GM21717 (cell line): ENCODE results near the gene FOXJ1.

Experiments
- ATAC-seq: cut with Tn5 transposase; IDR thresholded peaks from one replicate; pipeline ENCODE4 v1.9.1; 2021; ENCODE audit warnings: mild to moderate bottlenecking, moderate library complexity; ENCODE audit not compliant: unreplicated experiment

The FOXJ1 gene

DNA sequence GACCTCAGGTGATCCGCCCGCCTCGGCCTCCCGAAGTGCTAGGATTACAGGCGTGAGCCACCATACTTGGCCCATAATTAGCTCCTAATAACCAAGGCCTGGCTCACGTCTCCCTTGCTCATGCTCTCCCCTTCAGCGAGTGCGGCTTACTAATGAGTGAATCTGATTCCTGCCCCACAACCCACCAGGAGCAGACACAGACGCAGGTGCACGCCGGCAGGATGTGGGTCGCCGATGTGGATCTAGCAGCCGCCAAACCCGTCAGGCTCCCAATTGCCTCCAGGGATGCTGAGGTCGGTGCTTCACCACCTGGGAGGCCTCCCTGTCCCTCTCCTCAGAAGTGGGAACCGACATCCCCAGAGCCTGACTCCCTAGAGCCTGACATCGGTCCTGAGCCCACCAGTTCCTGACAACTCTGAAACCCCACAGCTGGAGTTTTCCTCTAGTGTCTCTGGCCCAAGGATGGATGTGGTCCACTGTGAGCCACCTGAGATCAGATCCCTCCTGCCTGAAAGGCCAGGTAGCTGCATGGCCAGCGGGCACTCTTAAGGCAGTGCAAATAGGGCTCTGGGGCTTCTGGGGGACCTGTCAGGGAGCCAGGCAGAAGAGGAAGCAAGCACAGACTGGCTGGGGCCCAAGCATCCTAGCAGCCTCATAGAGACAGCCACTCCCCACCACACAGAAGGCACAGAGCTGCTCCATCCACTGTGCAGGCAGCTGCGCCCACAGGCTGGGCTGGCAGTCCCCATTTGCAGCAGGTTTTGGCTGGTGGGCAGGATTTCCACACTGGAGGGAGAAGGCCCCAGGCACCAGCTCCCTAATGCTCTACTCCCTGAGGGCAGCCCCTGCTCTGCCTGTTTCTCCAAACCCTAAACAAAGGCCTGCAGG, 48.3 kb downstream of the FOXJ1 start:
- ATAC-seq, result no peak

DNA sequence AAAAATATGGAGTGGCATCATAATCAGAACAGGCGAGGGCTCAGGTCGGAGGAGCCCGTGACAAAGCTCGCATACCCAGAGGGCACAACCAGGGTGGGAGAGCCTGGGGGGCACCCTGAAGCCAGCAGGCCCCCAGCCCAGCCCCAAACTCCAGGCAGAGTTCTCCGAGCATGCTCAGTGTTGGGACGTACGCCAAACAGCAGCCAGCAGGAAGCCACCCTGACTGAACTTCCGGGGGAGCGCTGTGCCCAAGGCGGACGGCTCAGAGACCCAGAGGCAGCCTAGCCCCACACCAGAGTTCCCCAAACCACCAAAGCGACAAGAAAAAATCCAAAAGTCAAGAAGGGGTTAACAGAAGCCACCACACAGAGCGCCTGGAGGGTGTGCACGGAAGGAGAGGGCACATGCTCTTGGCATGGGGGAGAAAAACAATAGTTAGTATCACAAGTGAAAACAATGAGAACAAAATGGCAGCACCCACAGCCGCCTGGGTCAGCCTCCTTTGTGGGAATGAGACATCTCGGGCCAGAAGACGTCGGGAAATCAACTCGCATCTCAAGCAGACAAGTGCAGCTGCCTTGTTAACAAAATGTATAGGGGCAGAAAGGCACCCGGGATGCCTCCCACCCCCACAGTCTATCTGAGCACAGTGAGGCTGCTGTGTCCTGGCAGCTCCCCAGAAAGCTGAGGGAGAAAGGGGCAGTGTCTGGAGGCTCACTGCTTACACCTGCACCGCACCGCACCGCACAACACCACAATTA, 49.3 kb downstream of the FOXJ1 start:
- ATAC-seq, result no peak

DNA sequence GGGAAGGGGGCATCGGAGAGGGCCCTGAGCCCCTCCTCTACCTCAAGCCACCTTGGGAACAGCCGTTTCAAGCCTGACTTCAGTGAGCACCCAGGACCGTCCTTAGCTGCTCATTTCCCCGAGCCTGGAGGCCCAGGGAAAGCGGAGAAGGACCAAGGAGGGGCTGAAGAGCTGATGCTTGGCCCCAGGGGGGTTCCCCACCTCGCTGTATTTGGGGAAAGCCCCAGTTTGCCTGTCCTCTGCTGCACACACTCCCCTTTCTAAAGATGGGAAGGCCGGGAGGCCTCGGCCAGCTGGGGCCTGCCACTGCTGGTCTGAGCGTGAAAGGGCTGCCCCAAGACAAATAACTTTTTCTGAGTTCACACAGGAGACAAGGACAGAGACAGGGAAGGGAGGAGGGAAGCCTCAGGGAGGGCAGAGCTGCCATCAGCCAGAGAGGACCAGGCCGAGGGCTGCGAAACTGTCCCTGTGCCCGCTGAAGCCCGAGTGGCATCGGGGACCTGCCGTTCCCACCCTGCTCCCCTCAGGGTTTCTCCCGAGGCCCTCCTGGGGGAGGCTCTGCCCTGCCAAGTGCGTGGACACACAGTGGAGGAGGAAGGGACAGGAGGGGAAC, 50.4 kb downstream of the FOXJ1 start:
- no peak for ATAC-seq

DNA sequence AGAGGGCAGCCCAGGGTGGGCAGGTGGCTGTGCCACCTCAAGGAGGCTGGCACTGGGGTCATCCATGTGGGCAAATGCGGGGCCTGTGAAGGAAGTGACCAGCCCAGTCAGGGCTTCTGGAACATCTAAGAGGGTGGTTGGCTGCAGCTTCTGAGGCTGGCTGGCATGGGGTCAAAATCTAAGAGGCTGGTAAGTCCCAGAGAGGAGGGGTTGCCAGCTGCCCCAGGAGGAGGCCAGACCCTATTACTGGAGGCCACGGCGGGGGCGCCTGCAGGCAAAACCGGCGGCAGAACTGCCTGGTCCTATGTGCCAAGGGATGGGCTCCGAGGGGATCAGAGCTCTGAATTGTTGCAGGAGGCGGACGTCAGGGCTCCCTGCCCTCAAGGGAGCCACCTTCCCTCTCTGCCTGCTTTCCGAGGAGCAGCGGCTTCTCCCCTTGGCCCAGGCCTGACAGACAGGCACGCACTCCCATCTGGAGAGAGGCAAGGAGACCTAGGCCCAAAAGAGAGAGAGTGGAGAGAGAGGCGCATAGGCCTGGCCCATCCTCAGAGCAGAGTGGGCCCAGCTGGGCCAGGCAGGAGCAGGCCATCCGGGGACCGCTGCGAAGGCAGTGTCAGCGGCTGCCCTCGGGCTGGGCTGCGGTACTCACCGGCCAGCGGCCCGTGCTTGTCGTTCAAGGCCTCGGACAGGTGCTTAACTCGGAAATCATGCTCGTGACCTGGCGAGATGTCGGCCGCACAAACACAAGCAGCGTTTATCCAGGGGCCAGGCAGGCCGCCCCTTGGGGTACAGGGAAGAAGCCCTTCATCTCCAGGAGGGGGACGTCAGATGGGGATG, 51.1 kb downstream of the FOXJ1 start:
- no peak for ATAC-seq

DNA sequence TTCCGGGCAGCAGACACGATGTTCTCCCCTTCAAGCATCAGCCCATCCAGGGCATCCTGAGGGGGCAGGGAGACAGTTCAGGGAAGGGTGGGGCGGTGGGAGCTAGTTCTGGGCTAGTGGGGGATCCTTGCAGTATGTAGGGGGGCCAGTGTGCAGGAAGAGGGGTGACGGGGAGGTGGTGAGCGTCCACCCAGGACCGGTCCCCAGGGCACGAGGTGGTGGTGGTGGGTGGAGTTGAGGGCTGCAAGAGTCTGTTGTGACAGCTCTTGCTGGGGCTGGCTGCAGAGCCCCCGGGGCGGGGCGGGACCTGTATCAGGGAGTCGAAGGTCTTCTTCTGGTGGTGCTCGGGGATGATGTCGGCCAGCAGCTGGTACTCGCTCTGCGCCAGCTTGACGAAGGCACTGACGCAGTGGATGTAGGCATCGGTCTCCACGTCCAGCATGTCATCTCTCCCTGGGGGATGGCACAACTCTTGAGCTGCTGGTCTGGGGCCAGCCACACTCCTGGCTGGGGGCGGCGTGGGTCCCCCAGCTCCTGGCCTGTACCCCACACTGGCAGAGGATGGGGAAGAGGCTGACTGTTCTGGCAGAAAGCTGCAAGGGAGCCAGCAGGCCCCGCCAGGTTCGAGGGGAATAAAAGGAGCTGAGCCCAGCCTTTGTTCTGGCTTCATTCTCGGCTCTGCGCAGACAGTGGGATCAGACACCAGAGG, 52.0 kb downstream of the FOXJ1 start:
- no peak for ATAC-seq

DNA sequence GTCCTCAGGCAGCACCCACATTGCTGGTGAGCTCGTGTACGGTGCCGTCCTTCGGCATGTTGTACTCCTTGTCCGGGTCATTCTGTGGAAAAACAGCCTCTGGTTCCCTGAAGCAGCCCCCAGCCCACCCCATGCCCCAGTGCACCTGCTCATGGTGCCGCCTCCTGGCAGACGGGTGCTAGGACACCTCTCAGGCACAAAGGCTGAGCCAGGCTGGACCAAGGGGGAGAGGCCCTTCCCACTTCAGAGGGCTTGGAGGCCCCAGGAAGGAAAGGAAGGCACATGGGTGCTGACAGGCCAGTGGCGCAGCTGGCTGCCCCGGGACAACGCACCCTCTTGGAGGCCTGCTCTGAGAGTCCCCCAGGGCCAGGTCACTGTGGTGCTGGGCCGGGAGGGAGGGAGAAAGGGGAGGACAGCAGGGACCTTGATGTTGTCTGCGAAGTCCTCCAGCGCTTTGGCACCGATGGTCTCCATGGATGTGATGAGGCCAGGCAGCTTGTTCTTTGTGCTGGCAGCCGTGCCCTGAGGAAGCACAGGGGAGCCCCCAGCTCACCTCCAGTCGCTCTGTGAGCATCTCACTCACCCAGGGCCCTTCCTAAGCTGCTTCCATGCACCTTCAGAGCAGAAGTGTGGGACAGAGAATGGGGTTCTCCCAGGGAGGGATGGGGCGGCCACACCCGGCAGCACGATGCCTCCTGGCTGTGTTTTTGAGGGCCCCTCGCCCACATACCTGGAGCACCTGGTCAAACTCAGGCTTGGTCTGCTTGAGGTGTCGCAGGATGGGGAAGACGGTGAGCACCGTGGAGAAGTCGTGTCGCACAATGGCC, 52.8 kb downstream of the FOXJ1 start:
- ATAC-seq, result no peak

DNA sequence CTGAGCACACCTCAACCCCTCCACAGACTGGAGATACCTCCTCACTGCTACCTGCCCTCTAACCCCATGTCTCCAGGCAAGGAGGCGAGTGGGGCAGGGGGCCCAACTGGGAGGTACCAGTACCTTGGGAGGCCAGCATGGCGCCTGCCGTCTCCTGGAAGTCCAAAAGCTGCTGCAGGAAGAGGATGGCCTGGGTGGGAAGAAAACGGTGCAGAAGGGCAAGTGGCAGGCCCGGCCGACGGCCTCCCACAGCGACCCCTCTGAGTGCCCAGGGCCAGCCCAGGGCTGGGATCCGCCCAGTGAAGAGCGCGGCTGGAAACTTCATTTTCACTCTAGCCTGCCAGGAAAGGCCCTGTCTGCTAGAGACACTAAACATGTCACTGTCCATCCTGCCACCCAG, 53.5 kb downstream of the FOXJ1 start:
- no peak for ATAC-seq

DNA sequence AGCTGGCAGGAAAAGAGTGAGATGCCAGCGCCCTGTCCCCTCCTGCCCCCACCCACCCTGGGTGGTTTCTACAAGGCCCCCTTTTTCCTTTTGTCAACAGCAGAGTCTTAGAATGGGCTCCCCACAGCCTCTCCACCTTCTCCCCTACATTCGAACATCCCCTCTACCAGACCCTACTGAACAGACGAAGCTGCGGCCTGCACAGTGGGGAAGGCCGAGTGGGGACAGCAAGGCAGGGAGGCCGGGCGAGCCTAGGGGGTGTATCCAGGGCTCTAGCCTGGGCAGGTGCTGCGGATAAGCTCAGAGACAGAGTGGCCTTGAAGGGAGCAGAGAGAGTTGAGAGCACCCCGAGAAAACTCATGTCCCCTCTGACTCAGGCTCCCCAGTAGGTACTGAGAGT, 54.7 kb downstream of the FOXJ1 start:
- no peak for ATAC-seq
